ENCODE measurements around the gene RFPL2.

DNA sequence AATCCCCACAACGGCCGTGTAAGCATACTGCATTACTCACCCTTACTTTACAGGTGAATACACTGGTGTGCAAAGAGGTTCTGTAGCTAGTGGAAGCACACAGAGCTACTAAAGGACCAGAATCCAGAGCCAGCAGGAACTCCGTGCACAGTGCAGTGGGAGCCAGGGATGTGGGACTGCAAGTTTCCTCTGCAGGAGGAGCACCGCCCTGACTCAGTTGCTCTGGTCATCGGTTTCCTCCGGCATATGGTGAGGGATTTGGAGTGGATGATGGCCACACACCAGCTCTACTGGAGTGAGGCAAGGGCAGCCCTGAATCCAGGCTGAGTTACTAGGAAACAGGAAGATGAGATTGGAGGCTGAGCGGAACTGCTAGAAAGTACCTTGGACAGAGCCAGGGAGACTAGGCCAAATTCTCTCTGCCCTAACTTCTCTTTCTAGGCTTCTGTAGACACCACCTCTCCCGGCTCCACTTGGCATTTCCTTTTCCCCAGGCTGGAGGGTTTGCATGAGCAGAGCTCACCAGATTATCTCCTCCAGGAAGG lies 27.6 kb downstream of the RFPL2 start:
- no peak for TF ChIP-seq EZH2 (optimal IDR thresholded peaks at IDR 0.05; ENCODE audit: low read depth, low read length)
- no peak for TF ChIP-seq CTCF (IDR thresholded peaks at IDR 0.05; ENCODE audit: low read length)
